Heart right ventricle (tissue), 16 donors: Measurements from ENCODE around the gene ATG10. TPM values are rescaled to one million over a fixed set of nuclear protein-coding genes. Genes with fewer than 3 reads are reported as not detected.

Experiments used
- ATAC-seq, 8 donors: fragments of 200-7000 bp; cut with Tn5 transposase; one replicate each; pipeline ENCODE4 v1.9.1; 2020; ENCODE audit warnings: mild to moderate bottlenecking in 8 of 8, moderate library complexity in 8 of 8, moderate number of reproducible peaks in 1 of 8
- DNase-seq, 2 donors: peaks; one replicate each; pipeline ENCODE4 v3.0.0-alpha.2; 2020
- H3K27ac ChIP-seq, 10 donors: fragments of 200-600 bp; sonication (generic) in 2 of 10; one replicate each; pipeline versions ENCODE4 v1.5.0 to v1.8.0; 2020 to 2022; ENCODE audit warnings: mild to moderate bottlenecking in 3 of 10
- H3K27me3 ChIP-seq, 7 donors: fragments of 200-600 bp; one replicate each; pipeline ENCODE4 v1.8.0; 2021 to 2022; ENCODE audit warnings: mild to moderate bottlenecking in 2 of 7
- H3K36me3 ChIP-seq, 9 donors: fragments of 200-600 bp; sonication (generic) in 1 of 9; one replicate each; pipeline versions ENCODE4 v1.5.0 to v1.8.0; 2020 to 2022; ENCODE audit warnings: mild to moderate bottlenecking in 2 of 9
- H3K4me1 ChIP-seq, 9 donors: fragments of 200-600 bp; sonication (generic) in 1 of 9; one replicate each; pipeline versions ENCODE4 v1.5.0 to v1.8.0; 2020 to 2022; ENCODE audit warnings: mild to moderate bottlenecking in 4 of 9
- H3K4me3 ChIP-seq, 10 donors: fragments of 200-600 bp; sonication (generic) in 2 of 10; one replicate each; pipeline versions ENCODE4 v1.5.0 to v1.8.0; 2020 to 2022; ENCODE audit warnings: mild to moderate bottlenecking in 7 of 10, moderate library complexity in 2 of 10
- H3K9me3 ChIP-seq, 11 donors: fragments of 200-600 bp in 10 of 11; sonication (generic) in 2 of 11; one replicate each; pipeline versions ENCODE4 v1.5.0 to v1.8.0; 2013 to 2022; ENCODE audit warnings: mild to moderate bottlenecking in 2 of 11, control low read depth in 1 of 11, moderate library complexity in 1 of 11
- CTCF ChIP-seq, 9 donors: fragments of 200-600 bp; sonication (generic) in 2 of 9; IDR thresholded peaks; one replicate each; pipeline versions ENCODE4 v1.5.0 to v1.8.0; 2021 to 2022; ENCODE audit warnings: antibody characterized with exemption in 9 of 9, mild to moderate bottlenecking in 5 of 9, moderate library complexity in 1 of 9
- WGBS, 2 donors: extraction: QIAGEN DNeasy Blood & Tissue Kit; methylation state at CpG; one replicate each; pipeline ENCODE4 v1.1.7; 2013; ENCODE audit warnings: inconsistent platforms in 1 of 2; 5-methylcytosine and 5-hydroxymethylcytosine counted together
- intact Hi-C, 10 donors: fragments of 100-400 bp; cut with DNase I; formaldehyde crosslinking; loops; one replicate each; pipeline versions ENCODE4 v1.11.1 to v1.14.2; 2022
- polyA plus RNA-seq, 2 donors: library from polyadenylated mRNA; stranded (reverse); fragments of 200-250 nt; gene quantifications; one replicate each; pipeline ENCODE4 v1.2.3, GENCODE V29; 2013
- total RNA-seq, 10 donors: library from RNA; stranded (reverse); fragmentation: NEBNext Ultra II Directional in 3 of 10; extraction: Animal tissue kit (Norgen Biotek cat#: 25700) in 3 of 10; gene quantifications; one replicate each; pipeline versions ENCODE4 v1.2.1 to v1.2.4, GENCODE V29; 2021 to 2023
- donor health status: Arrhythmogenic right ventricular cardiomyopathy.
- donor health status: ischemic (EF 13 %, LVEDD 7.1; RV severe dilation, severe dysfunction).
- donor health status: healthy with polysubstance abuse.
- donor health status: DM: no; HTN: yes; CAD: no.
- donor health status: DM: no; HTN: no; CAD: no.
- donor health status: ischemic (EF 25% LVEDD 6.9; RV normal size, moderate dysfunction).
- donor health status: ischemic (EF 25% LVEDD 5.7; RV mildly dilated, moderate dysfunction).
- donor health status: healthy.
- donor health status: DM: yes; HTN: yes; CAD: no.
- donor health status: Ischemic cardiomyopathy.
- donor health status: ischemic (EF 35%, LVEDD 5.7; RV mildly dilated, moderate dysfunction).
- donor health status: nonischemic (EF 11% LVEDD 7.7; RV severe dilation, severe dysfunction).
- donor health status: DM: yes; HTN: yes; CAD: no.
- donor health status: PGD.
- donor health status: ischemic (EF 29% LVEDD 5.4; RV normal size, mild dysfunction).
- donor health status: nonischemic (EF 23%, LVEDD 6.1; RV moderate dilation, normal function).

ATG10 gene
- total and polyA plus RNA-seq, 12 donors = 4.6 to 8.0 (median 6.3) TPM

- no peak for DNase-seq
- intact Hi-C loops = no loop called here
- no peak for TF ChIP-seq CTCF (IDR thresholded peaks at IDR 0.05)
- Histone ChIP-seq H3K27me3 (no peaks in the 10 kb centered on the region), H3K36me3 (peaks cover 0 to 21% (median 0%) of the 10 kb centered on the region in 9 donors), H3K4me1 (peaks cover 0 to 8% (median 0%) of the 10 kb centered on the region in 9 donors), H3K9me3 (no peaks in the 10 kb centered on the region), H3K4me3 (no peak overlapping the region), H3K27ac (no peak overlapping the region)
- 74 to 86% methylated on average over 1 of the region's 1 CpG for WGBS, 2 donors
- no peak for ATAC-seq
These were observed 284.0 kb downstream of the ATG10 start for GRCh38 chr5:82255844-82256243.

GRCh38 chr5:82257247-82257646 lies 285.4 kb downstream of the ATG10 start:
- WGBS, 2 donors = 91 to 93% methylated on average over 2 of the region's 2 CpGs
- intact Hi-C loops = no loop called here

GRCh38 chr5:82257729-82258128 lies 285.9 kb downstream of the ATG10 start:
- Histone ChIP-seq H3K4me1 (peaks cover 0 to 8% (median 0%) of the 10 kb centered on the region in 9 donors), H3K9me3 (no peaks in the 10 kb centered on the region), H3K4me3 (no peak overlapping the region), H3K27ac (no peak overlapping the region), H3K27me3 (no peaks in the 10 kb centered on the region), H3K36me3 (peaks cover 0 to 19% (median 0%) of the 10 kb centered on the region in 9 donors)
- no peak for DNase-seq
- no peak for ATAC-seq
- 85 to 89% methylated on average over 3 of the region's 3 CpGs for WGBS, 2 donors
- intact Hi-C loops = no loop called here
- TF ChIP-seq CTCF (IDR thresholded peaks at IDR 0.05) = no peak

More at GRCh38 chr5:82257247-82257646, 285.4 kb downstream of the ATG10 start:
- ATAC-seq (no peak), DNase-seq (no peak)
- Histone ChIP-seq H3K36me3 (peaks cover 0 to 21% (median 0%) of the 10 kb centered on the region in 9 donors), H3K4me1 (peaks cover 0 to 8% (median 0%) of the 10 kb centered on the region in 9 donors), H3K9me3 (no peaks in the 10 kb centered on the region), H3K27ac (no peak overlapping the region), H3K27me3 (no peaks in the 10 kb centered on the region), H3K4me3 (no peak overlapping the region)
- TF ChIP-seq CTCF (IDR thresholded peaks at IDR 0.05) = no peak

GRCh38 chr5:82259172-82259800 lies 287.5 kb downstream of the ATG10 start:
- peak in 7 of 9 donors; percentile 29 to 64 (median 47) for TF ChIP-seq CTCF (IDR thresholded peaks at IDR 0.05)
- Histone ChIP-seq H3K4me1 (peaks cover 0 to 8% (median 0%) of the 10 kb centered on the region in 9 donors), H3K36me3 (peaks cover 0 to 5% (median 0%) of the 10 kb centered on the region in 9 donors), H3K4me3 (no peak overlapping the region), H3K27me3 (no peaks in the 10 kb centered on the region), H3K9me3 (no peaks in the 10 kb centered on the region), H3K27ac (no peak overlapping the region)
- WGBS, 2 donors = 73 to 74% methylated on average over 3 of the region's 3 CpGs
- intact Hi-C loops = no loop called here
- no peak for DNase-seq
- peak in 2 of 8 donors; percentile 41 to 42 for ATAC-seq
